A673 (cell line): ENCODE data around the gene PHKB. TPM values are rescaled to one million over a fixed set of nuclear protein-coding genes. Genes with fewer than 3 reads are reported as not detected.

Experiments used
- BruUV-seq: library from RNA; stranded (reverse); fragments of 400-500 nt; replicated peaks from 2 replicates; lab custom pipeline; 2021; lab: Mats Ljungman, UMichigan
- CTCF ChIA-PET: fragments of 300-600 bp; sonication (Branson Sonifier 250); formaldehyde crosslinking; loops from one replicate; lab custom pipeline; 2022; ENCODE audit warnings: antibody characterized with exemption; lab: Charles Lee
- POLR2A ChIA-PET: fragments of 300-600 bp; sonication (Branson Sonifier 250); formaldehyde crosslinking; loops from one replicate; lab custom pipeline; 2022; ENCODE audit warnings: antibody characterized with exemption; ENCODE audit not compliant: low non-redundant PET; lab: Charles Lee
- DNase-seq: peaks from one replicate; pipeline ENCODE4 v3.0.0-alpha.2; 2015; ENCODE audit warnings: low spot score
- H3K27ac ChIP-seq: fragments of 200-600 bp; sonication (generic); 2 replicates; pipeline ENCODE4 v1.5.1; 2016; ENCODE audit warnings: mixed run types, low read depth, mild to moderate bottlenecking, mixed read lengths, antibody characterized with exemption, low read length; ENCODE audit not compliant: poor library complexity, severe bottlenecking
- H3K27me3 ChIP-seq: fragments of 200-600 bp; sonication (generic); replicated peaks from 2 replicates; pipeline ENCODE4 v1.6.1; 2017; ENCODE audit warnings: mixed run types, low read depth, mild to moderate bottlenecking, mixed read lengths, antibody characterized with exemption, low read length; ENCODE audit not compliant: insufficient read depth, poor library complexity
- H3K36me3 ChIP-seq: fragments of 200-600 bp; sonication (generic); 2 replicates; pipeline ENCODE4 v1.6.1; 2016; ENCODE audit warnings: mixed run types, mild to moderate bottlenecking, mixed read lengths, antibody characterized with exemption, low read length; ENCODE audit not compliant: insufficient read depth, poor library complexity, severe bottlenecking
- H3K4me1 ChIP-seq: fragments of 200-600 bp; sonication (generic); 2 replicates; pipeline ENCODE4 v1.6.1; 2017; ENCODE audit warnings: mixed run types, mild to moderate bottlenecking, mixed read lengths, antibody characterized with exemption, low read length; ENCODE audit not compliant: insufficient read depth, poor library complexity, severe bottlenecking
- H3K4me3 ChIP-seq: fragments of 200-600 bp; sonication (generic); 2 replicates; pipeline ENCODE4 v1.5.1; 2016; ENCODE audit warnings: low read depth, mixed run types, mild to moderate bottlenecking, mixed read lengths, low read length; ENCODE audit not compliant: poor library complexity, severe bottlenecking
- H3K9me3 ChIP-seq: fragments of 200-600 bp; sonication (generic); 2 replicates; pipeline ENCODE4 v1.6.1; 2016; ENCODE audit warnings: mixed run types, low read depth, mild to moderate bottlenecking, mixed read lengths, antibody characterized with exemption, low read length; ENCODE audit not compliant: poor library complexity, severe bottlenecking
- EZH2 ChIP-seq: fragments of 200-600 bp; sonication (generic); IDR thresholded peaks from 2 replicates; pipeline ENCODE4 v1.6.1; 2017; ENCODE audit warnings: borderline replicate concordance, low read depth, mild to moderate bottlenecking, mixed read lengths, antibody characterized with exemption, low read length; ENCODE audit not compliant: poor library complexity, severe bottlenecking
- intact Hi-C: fragments of 100-400 bp; cut with micrococcal nuclease; formaldehyde crosslinking; loops from one replicate; pipeline ENCODE4 v1.10.0; 2022; ENCODE audit not compliant: unreplicated experiment
- total RNA-seq: library from RNA; stranded (reverse); gene quantifications from 2 replicates; pipeline ENCODE4 v1.2.3, GENCODE V29; 2021
- TF ChIP-seq, protein P1 (sequence below): fragments of 300-800, 200-600 bp; sonication (generic); conservative IDR thresholded peaks from 2 replicates; pipeline ENCODE4 v1.5.1; 2017; ENCODE audit warnings: low read depth, mild to moderate bottlenecking, antibody characterized with exemption, low read length, moderate library complexity, mixed read lengths

PHKB gene
- total RNA-seq, 1 experiment from 2014 or later = 50.6 TPM

DNA sequence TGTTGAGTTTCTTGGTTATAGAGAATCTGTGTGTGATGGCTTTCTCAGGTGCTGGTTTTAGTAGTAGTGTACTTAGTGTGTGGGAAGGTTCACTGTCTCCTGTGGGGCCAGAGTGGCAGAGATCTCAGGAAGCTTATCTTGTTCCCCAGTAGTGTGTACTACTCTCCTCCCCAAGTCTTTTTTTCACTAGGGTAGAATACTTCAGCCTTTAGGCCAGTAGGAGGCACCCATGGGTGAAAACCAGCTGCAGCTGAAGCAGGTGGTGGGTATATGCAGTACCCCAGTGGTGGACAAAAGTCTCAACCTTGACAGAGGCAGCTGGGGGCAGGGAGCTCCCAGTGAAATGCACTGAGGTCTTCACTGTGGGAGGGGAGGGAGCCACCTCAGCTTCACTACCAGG lies 109.9 kb downstream of the PHKB start:
- TF ChIP-seq, protein P1, sequence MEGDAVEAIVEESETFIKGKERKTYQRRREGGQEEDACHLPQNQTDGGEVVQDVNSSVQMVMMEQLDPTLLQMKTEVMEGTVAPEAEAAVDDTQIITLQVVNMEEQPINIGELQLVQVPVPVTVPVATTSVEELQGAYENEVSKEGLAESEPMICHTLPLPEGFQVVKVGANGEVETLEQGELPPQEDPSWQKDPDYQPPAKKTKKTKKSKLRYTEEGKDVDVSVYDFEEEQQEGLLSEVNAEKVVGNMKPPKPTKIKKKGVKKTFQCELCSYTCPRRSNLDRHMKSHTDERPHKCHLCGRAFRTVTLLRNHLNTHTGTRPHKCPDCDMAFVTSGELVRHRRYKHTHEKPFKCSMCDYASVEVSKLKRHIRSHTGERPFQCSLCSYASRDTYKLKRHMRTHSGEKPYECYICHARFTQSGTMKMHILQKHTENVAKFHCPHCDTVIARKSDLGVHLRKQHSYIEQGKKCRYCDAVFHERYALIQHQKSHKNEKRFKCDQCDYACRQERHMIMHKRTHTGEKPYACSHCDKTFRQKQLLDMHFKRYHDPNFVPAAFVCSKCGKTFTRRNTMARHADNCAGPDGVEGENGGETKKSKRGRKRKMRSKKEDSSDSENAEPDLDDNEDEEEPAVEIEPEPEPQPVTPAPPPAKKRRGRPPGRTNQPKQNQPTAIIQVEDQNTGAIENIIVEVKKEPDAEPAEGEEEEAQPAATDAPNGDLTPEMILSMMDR = no peak
- TF ChIP-seq EZH2 = no peak
- no peaks in the 10 kb centered on the region for H3K27me3 ChIP-seq
- H3K27ac ChIP-seq = no peak overlapping the region
- POLR2A ChIA-PET = interaction anchor here (0.6 kb wide), 1 partner anchor 174 kb away, joined by 5 read pairs; no protein-coding TSS in a partner anchor
- CTCF ChIA-PET = no interaction called here
- no peaks in the 10 kb centered on the region for H3K4me1 ChIP-seq
- H3K4me3 ChIP-seq = no peak overlapping the region
- no peaks in the 10 kb centered on the region for H3K9me3 ChIP-seq
- no peak for DNase-seq
- H3K36me3 ChIP-seq = no peaks in the 10 kb centered on the region
- BruUV-seq = no TSS peak
- intact Hi-C loops = no loop called here

DNA sequence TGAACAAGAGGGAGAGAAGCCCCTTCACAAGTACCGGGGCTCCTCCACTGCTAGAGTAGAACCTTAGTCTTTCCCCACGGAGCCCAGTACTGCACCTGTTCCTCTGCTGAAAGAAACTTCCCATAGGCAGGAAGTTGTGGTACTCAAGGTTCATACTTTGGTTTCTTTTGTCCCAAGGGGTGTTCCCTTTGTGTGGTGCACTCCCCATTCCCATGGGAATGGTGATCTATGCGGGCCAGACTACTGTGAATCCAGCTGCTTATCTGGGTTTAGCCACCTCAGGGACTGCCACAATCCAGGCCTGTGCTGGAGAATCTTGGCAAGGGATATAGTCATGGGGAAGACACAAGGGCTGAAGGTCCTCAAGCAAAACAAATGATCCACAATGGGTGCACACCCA lies 110.6 kb downstream of the PHKB start:
- CTCF ChIA-PET = no interaction called here
- no TSS peak for BruUV-seq
- intact Hi-C loops = no loop called here

DNA sequence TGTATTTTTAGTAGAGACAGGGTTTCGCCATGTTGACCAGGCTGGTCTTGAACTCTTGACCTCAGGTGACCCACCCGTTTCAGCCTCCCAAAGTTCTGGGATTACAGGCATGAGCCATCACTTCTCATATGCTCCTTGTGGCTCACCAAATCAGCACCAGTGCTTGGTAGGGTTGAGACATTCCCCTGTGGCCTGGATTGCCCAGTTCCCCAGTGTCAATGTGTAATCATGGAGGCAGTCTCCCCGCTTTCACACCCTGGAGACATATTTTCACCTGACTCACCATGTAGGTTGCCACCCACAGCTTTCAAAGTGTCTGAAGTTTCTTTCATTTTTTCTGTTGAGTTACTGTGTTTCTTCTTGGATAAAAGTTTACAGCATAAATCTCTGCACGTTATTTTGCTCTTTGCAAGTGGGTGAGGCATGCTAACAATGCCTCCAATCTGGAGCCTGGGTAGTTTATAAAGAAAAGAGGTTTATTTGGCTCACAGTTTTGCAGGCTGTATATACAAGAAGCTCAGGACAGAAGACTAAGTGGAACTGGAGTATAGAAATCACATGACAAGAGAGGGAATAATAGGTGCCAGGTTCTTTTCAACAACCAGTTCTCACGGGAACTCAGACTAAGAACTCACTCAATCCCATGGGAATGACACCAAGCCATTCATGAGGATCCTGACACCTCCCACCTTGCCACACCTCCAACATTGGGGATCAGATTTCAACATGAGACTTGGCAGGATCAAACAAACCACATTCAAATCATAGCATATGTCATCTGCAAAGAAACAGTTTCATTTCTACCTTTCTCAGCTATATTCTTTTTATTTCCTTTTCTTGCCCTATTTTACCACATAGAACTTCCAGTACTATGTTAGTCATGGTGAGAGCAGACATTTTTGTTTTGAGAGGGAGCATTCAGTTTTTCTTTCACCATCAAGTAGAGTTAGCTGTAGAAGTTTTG lies 113.2 kb downstream of the PHKB start:
- no peak for TF ChIP-seq EZH2
- TF ChIP-seq, protein P1 = no peak
- ChIA-PET POLR2A (no interaction called here), CTCF (no interaction called here)
- Histone ChIP-seq H3K27me3 (no peaks in the 10 kb centered on the region), H3K9me3 (no peaks in the 10 kb centered on the region), H3K27ac (no peak overlapping the region), H3K4me1 (no peaks in the 10 kb centered on the region), H3K36me3 (no peaks in the 10 kb centered on the region), H3K4me3 (no peak overlapping the region)
- intact Hi-C loops = no loop called here
- BruUV-seq = no TSS peak
- DNase-seq = peak; percentile 22

More for the DNA sequence above, 110.6 kb downstream of the PHKB start:
- POLR2A ChIA-PET = no interaction called here
- H3K9me3 ChIP-seq = no peaks in the 10 kb centered on the region
- no peak for TF ChIP-seq EZH2
- TF ChIP-seq, protein P1 = no peak
- no peaks in the 10 kb centered on the region for H3K27me3 ChIP-seq
- H3K4me3 ChIP-seq = no peak overlapping the region
- no peaks in the 10 kb centered on the region for H3K4me1 ChIP-seq
- no peak for DNase-seq
- no peak overlapping the region for H3K27ac ChIP-seq
- H3K36me3 ChIP-seq = no peaks in the 10 kb centered on the region
